Lower lobe of right lung (tissue), 2 donors: ENCODE data around the gene ZIM2. TPM values are rescaled to one million over a fixed set of nuclear protein-coding genes. Genes with fewer than 3 reads are reported as not detected.

Experiments
- ATAC-seq, 2 donors: fragments of 200-7000 bp; cut with Tn5 transposase; one replicate each; pipeline ENCODE4 v1.9.1; 2020 to 2022; ENCODE audit warnings: mild to moderate bottlenecking in 2 of 2, moderate library complexity in 2 of 2
- DNase-seq: peaks from one replicate; pipeline ENCODE4 v3.0.0-alpha.2; 2020
- H3K27ac ChIP-seq: fragments of 200-600 bp; one replicate; pipeline ENCODE4 v1.8.0; 2022
- H3K27me3 ChIP-seq: fragments of 200-600 bp; one replicate; pipeline ENCODE4 v1.8.0; 2022; ENCODE audit warnings: low read depth
- H3K36me3 ChIP-seq: fragments of 200-600 bp; one replicate; pipeline ENCODE4 v1.8.0; 2022; ENCODE audit warnings: mild to moderate bottlenecking
- H3K4me1 ChIP-seq: fragments of 200-600 bp; one replicate; pipeline ENCODE4 v1.8.0; 2022
- H3K4me3 ChIP-seq: fragments of 200-600 bp; one replicate; pipeline ENCODE4 v1.8.0; 2022; ENCODE audit warnings: mild to moderate bottlenecking
- H3K9me3 ChIP-seq: fragments of 200-600 bp; one replicate; pipeline ENCODE4 v1.8.0; 2022
- CTCF ChIP-seq: fragments of 200-600 bp; IDR thresholded peaks from one replicate; pipeline ENCODE4 v1.8.0; 2022; ENCODE audit warnings: antibody characterized with exemption, mild to moderate bottlenecking
- intact Hi-C: fragments of 100-400 bp; cut with DNase I; formaldehyde crosslinking; loops from one replicate; pipeline ENCODE4 v1.11.0; 2022
- total RNA-seq: library from RNA; stranded (reverse); fragmentation: NEBNext Ultra II Directional; extraction: Animal tissue kit (Norgen Biotek cat#: 25700); gene quantifications from one replicate; pipeline ENCODE4 v1.2.1, GENCODE V29; 2021
- donor health status: DM: no; HTN: yes; CAD: no; lungs with severe emphysema.

The ZIM2 gene
- total RNA-seq, 1 donor from 2014 or later = not detected

DNA sequence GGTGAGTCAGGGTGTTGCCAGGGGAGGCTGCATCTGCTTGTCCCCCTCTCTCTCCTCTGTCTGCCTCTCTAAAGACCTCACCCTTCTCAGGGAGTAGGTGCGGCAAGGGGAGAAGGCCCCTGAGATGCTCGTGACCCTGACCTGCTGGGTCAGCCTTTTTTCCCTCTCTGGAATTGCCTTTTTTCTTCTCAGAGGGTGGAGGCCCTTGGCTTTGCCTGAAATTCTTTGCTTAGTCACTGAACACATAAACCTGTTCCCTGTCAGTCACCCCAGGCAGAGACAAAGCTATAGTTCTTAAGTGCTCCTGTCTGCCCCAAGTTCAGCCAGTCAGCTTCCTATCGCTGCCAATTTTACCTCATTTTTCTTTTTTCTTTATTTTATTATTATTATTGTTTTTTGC lies 35.2 kb upstream of the ZIM2 start:
- no peak for TF ChIP-seq CTCF
- Histone ChIP-seq H3K4me3 (no peak overlapping the region), H3K9me3 (peaks cover 3% of the 10 kb centered on the region), H3K27ac (no peak overlapping the region), H3K4me1 (no peaks in the 10 kb centered on the region), H3K36me3 (no peaks in the 10 kb centered on the region), H3K27me3 (no peaks in the 10 kb centered on the region)
- no peak for DNase-seq
- ATAC-seq = no peak
- intact Hi-C loops = no loop called here

GRCh38 chr19:56874530-56874929 lies 34.0 kb upstream of the ZIM2 start:
- no peaks in the 10 kb centered on the region for H3K4me1 ChIP-seq
- no peak overlapping the region for H3K4me3 ChIP-seq
- no peak for TF ChIP-seq CTCF
- no peak overlapping the region for H3K27ac ChIP-seq
- H3K9me3 ChIP-seq = peaks cover 1% of the 10 kb centered on the region
- no peak for ATAC-seq
- DNase-seq = no peak
- H3K36me3 ChIP-seq = no peaks in the 10 kb centered on the region
- intact Hi-C loops = no loop called here
- no peaks in the 10 kb centered on the region for H3K27me3 ChIP-seq

DNA sequence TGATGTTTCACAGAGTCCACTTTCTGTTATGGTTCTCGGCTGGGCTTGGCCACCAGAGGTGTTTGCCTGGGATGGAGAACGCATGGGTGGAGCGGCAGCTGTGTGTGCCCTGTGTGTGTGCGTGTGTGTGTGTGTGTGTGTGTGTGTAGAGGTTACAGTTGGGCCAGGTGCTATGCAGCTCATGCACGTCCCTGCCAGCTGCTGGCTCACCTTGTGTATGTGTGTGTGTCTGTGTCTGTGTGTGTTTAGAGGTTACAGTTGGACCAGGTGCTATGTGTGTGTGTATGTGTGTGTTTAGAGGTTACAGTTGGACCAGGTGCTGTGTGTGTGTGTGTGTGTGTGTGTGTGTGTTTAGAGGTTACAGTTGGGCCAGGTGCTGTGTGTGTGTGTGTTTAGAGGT lies 33.0 kb upstream of the ZIM2 start:
- Histone ChIP-seq H3K27me3 (no peaks in the 10 kb centered on the region), H3K9me3 (peaks cover 5% of the 10 kb centered on the region), H3K4me3 (no peak overlapping the region), H3K27ac (no peak overlapping the region), H3K4me1 (no peaks in the 10 kb centered on the region), H3K36me3 (no peaks in the 10 kb centered on the region)
- ATAC-seq (no peak), DNase-seq (no peak)
- intact Hi-C loops = no loop called here
- no peak for TF ChIP-seq CTCF

- no peak for TF ChIP-seq CTCF
- Histone ChIP-seq H3K4me1 (no peaks in the 10 kb centered on the region), H3K4me3 (no peak overlapping the region), H3K27me3 (no peaks in the 10 kb centered on the region), H3K9me3 (peaks cover 5% of the 10 kb centered on the region), H3K27ac (no peak overlapping the region), H3K36me3 (no peaks in the 10 kb centered on the region)
- DNase-seq (no peak), ATAC-seq (no peak)
- intact Hi-C loops = no loop called here
Measured at GRCh38 chr19:56869886-56870285, 29.4 kb upstream of the ZIM2 start.

- H3K27me3 ChIP-seq = no peaks in the 10 kb centered on the region
Measured at GRCh38 chr19:56868446-56868845, 27.9 kb upstream of the ZIM2 start.

More at GRCh38 chr19:56868446-56868845, 27.9 kb upstream of the ZIM2 start:
- Histone ChIP-seq H3K4me1 (no peaks in the 10 kb centered on the region), H3K9me3 (peaks cover 5% of the 10 kb centered on the region), H3K4me3 (no peak overlapping the region), H3K36me3 (no peaks in the 10 kb centered on the region), H3K27ac (no peak overlapping the region)
- intact Hi-C loops = no loop called here
- TF ChIP-seq CTCF = no peak
- ATAC-seq = no peak
- no peak for DNase-seq
